LNCAP (cell line): ENCODE measurements around the gene CADM1.

Experiments used
- TF ChIP-seq, protein P1 (sequence below): fragments of 450-650 bp; IDR thresholded peaks from 2 replicates; pipeline ENCODE4 v1.5.1; 2017; ENCODE audit warnings: mild to moderate bottlenecking

Gene CADM1

DNA sequence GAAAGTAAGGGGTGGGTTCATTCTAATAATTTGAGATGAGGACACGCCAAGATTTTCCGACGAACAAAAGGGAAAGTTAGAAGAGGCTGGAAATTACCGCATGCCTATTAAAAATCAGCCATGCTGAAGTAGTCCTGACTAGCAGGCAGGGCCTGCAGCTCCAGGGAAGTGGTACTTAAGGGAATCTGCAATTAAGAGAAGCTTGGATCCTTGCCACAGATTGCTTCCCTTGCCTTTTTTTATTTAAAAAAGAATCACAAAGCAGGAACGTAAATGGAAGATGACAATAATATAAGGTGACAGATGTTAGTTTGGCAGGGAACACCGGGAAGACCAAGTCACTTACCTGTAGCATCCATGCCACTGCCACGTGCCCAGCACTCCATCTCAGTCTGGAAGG is 359.3 kb downstream of the CADM1 start:
- TF ChIP-seq, protein P1, sequence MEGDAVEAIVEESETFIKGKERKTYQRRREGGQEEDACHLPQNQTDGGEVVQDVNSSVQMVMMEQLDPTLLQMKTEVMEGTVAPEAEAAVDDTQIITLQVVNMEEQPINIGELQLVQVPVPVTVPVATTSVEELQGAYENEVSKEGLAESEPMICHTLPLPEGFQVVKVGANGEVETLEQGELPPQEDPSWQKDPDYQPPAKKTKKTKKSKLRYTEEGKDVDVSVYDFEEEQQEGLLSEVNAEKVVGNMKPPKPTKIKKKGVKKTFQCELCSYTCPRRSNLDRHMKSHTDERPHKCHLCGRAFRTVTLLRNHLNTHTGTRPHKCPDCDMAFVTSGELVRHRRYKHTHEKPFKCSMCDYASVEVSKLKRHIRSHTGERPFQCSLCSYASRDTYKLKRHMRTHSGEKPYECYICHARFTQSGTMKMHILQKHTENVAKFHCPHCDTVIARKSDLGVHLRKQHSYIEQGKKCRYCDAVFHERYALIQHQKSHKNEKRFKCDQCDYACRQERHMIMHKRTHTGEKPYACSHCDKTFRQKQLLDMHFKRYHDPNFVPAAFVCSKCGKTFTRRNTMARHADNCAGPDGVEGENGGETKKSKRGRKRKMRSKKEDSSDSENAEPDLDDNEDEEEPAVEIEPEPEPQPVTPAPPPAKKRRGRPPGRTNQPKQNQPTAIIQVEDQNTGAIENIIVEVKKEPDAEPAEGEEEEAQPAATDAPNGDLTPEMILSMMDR, result no peak

DNA sequence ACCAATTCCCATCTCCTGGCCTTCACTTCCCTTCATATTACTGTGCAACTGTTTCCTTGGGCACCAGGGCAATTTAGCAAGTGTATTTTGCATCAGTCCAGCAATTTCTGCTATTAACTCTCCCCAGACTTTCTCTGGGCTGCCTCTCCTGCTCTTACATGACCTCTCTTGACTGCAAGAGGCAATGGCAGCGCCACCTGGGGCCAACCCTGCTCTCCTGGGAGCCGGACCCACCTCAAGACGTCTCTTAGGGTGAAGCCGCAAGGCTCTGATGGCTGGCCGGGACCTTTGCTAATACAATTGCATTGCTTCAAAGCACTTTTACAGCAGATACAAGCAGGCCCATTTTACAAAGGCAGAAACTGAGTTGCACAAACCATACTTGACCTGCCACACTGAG is 360.2 kb downstream of the CADM1 start:
- TF ChIP-seq, protein P1, result no peak

DNA sequence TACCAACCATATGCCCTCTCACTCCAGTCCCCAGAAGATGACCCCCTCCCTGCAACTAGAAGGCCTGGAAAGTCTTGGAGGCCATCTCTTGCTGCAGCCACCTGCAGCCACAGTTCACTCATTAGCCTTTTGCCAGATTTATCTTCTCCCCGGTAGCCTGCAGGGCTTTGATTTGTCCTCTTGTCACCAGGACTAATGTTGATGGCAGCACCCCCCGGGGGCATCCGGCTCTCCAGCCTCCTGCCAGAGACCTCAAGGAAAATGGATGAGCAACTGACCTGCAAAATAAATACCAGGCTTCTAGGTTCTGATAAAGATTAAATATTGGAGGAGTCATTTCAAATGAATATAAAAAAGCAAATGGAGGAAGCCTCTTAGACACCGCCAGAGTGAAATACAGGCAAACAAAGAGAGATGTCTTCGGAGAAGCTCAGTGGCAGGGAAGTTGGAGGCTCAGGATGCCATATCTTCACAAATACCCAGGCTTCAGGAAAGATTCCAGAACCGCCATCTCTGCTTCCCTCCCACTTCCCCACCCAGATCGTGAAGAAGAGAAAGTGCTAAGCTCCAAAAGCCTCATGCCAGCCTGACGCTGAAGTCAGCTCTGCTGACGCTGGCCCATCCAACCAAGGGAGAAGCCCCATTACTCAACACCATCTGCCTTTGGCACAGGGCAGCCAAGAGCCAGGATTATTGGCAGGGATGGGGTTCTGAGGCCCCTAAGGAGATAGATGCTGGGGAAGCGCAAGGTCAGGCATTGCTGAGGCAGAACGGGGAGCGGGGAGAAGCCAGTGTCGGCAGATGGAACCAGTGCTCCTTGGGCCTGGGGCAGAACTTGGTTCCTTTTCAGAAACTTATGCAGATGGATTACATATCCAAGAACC is 362.7 kb downstream of the CADM1 start:
- TF ChIP-seq, protein P1, result no peak

DNA sequence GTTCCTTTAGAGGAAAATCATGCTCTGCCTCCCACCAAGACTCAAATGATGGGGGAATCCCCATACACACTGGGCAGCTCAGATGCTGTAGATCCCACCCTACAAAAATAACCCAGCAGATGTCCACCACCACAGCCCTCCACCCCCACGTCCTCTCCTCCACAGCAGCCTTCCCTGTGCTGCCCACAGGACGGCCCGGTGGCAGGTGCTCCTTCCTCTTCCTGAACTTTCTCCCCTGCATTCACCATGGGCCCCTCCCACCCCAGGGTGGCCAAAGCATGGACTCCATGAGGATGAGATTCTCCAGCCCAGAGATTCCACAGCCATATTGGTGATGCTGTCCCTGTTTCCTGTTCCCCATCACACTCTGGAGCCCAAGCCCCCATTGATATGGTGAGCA is 368.3 kb downstream of the CADM1 start:
- TF ChIP-seq, protein P1, result no peak

DNA sequence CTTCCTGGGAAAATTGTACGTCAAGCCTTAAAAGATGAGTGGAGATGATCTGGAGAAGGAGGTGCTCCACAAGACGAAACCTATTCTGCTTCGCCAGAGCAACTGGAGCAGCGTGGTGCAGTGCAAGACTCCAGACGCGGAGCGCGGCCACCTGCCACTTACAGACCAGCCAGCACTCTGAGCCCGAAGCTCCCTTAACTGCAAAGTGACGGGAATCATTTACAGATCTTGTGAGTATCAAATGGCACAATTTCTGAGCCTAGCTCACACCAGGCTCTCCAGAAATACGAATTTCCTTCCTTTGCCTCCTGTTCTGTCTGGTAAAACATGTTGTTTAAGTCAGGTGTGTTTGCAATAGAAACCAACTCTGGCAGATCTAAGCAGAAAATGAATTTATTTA is 369.3 kb downstream of the CADM1 start:
- TF ChIP-seq, protein P1, result no peak

DNA sequence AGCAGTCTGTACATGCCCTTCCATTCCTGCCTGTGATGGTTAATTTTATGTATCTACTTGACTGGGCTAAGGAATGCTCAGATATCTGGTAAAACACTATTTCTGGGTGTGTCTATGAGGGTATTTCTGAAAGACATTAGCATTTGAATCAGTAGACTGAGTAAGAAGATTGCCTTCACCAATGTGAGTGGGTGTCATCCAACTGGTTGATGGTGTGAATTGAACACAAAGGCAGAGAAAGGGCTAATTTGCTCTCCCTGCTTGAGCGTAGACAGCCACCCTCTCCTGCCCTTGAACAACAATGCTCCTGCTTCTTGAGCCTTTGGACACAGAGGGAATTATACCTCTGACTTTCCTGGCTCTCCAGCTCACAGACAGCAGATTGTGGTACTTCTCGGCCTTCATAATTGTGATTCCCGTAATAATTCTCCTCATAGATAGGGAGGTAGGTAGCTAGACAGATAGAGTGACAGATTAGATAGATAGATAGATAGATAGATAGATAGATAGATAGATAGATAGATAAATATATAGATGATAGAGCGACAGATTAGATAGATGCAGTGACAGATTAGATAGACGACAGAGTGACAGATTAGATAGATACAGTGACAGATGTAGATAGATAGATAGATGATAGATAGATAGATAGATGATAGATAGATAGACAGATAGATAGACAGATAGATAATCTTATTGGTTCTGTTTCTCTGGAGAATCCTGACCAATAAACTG is 370.6 kb downstream of the CADM1 start:
- TF ChIP-seq, protein P1, result no peak

DNA sequence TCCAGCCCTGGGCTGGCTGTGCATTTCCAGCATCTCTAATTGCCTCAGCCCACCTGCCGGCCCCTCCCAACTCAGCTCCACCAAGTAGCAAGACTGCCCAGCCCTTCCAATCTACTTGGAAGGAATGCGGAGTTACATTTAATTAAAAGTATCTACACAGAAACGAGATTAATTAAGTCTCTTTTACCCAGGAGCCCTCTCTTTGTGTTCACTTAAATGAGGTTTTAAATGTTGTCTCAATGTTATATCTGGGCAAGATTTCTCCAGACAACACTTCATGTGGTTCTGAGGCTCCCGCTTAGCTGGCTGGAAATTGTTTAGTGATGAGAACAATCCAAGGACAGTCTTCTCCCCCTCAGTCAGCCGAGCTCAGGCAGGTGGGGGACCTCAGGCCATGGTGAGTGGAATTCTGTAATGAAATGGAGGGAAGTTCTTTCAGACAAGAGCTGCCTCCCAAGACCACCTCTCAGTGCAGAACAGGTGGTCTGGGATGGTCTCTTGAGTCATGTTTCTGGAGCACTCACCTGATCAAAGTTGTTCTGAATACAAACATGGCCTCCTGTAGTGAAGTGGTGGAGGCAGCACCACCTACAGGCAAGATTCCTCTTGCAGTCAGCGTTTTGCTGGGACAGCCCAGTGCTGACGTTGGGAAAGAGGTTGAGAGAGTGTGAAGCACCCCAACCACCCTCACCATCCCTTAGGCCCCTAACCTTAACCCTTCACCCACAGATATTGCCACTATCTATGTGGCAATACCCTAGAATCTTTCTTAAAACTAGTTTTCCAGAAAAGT is 371.6 kb downstream of the CADM1 start:
- TF ChIP-seq, protein P1, result no peak; the same call in 1 of the 2 replicates
